Measurements from ENCODE around the gene MDFIC. TPM values are rescaled to one million over a fixed set of nuclear protein-coding genes. Genes with fewer than 3 reads are reported as not detected.
"Not testable (repeated sequence)": the region's sequence is repeated elsewhere in the genome, so short reads cannot be mapped to it uniquely, and the experiment has no call there.

Gene MDFIC, protein sequence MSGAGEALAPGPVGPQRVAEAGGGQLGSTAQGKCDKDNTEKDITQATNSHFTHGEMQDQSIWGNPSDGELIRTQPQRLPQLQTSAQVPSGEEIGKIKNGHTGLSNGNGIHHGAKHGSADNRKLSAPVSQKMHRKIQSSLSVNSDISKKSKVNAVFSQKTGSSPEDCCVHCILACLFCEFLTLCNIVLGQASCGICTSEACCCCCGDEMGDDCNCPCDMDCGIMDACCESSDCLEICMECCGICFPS
- total RNA-seq, result 11.0 and 16.6 TPM in 2 replicates

DNA sequence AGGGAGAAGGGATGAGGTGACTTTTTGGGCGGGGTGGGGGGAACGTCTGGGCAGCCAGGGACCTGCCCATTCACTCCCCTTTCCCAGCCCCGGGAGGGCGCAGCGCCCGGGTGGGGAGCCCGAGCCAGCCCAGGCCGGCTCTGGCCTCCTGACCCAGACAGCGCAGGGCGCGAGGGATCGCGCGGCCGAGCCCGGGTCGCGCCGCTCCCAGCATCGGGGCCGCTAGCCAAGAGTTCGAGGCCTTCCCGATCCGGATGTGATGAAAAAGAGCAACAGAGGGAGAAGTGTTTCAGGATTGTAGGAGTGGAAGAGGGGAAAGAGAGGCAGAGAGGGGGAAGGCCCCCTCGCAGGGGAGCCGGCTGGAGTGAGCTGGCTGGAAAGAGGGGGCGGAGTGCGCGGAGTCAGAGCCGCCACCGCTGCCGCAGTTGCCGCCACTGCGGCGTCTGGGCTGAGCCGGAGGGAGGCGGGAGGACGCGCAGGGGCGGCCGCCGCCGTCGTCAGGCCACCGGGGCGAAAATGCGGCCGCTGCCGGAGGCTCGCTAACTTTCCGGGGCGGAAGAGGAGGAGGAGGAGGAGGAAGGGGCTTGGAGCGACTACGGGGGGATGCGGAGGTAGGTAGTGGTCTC is at the start of gene MDFIC:
Gene MDFIC, plus strand, starts transcription at position 69 of the 626 bp plus-strand sequence. CDS start 940 bp downstream, outside the sequence.
- DNase-seq (ENCODE audit: extremely low read depth, low read depth, low spot score), result no peak

DNA sequence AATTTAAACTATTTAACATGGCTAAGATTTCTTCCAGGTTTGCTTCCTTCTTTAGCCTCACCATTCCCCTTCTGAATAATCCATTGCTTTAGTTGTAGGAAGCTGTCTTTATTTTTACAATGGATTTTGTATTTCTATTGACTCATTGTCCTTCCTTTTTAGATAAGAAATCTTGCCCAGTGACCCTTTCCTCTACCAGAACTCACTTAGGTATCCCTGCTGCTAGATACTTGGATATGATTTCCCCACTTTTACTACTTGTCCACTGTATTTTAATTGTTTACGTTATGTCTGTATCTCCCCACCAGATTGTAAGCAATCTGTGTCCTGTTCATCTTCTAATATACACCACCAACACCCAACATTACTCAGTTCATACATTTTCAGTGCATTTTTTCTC is 47.7 kb upstream of the MDFIC start:
- DNase-seq (ENCODE audit: extremely low read depth, low read depth, low spot score), result no peak

DNA sequence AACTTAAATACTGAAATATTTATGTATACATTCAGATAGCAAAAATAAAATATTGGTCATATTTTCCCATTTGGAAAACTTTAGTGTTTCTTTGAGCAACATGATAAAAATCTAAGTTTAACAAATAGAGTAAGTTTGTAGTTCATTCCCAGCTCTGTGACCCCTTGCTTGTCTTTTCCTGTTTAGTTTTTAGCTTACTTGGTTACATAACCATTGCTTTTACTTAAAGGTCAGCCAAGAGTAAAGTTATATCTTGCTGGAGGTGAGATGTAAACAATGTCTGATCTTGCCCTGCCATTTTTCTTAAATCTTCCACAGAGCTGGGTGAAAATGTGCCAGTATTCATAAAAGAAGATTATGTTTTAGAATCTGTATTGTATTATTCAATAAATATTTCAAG is 46.7 kb upstream of the MDFIC start:
- DNase-seq (ENCODE audit: extremely low read depth, low read depth, low spot score), result no peak

DNA sequence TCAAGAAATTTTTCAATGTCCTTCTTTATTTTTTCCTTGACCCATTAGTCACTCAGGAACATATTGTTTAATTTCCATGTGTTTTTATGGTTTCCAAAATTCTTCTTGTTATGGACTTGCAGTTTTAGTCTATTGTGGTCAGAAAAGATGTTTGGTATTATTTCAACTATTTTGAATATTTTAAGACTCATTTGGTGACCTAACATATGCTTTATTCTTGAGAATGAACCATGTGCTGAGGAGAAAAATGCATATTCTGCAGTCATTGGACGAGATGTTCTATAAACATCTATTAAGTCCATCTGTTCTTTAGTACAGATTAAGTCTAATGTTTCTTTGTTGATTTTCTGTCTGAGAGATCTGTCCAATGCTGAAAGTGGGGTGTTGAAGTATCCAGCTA is 42.3 kb upstream of the MDFIC start:
- no peak for DNase-seq (ENCODE audit: extremely low read depth, low read depth, low spot score)

DNA sequence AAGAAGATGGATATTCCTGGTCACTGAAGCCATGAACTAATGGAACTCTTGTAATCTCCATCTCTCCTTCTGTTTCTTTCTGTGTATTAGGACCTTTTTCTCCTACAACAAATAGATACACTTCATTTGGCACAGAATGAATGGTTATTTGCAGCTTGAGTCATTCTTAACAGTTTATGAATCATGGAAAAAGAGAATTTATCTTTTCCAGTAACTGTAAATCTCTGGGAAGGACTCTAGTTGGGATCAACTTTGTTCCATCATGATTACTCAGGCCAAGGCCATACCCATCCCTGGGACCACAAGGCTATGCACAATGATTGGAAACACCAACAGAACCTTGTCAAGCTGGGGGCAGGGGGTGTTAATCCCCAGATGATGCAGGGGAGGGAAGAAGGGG is 36.1 kb upstream of the MDFIC start:
- no peak for DNase-seq (ENCODE audit: extremely low read depth, low read depth, low spot score)

DNA sequence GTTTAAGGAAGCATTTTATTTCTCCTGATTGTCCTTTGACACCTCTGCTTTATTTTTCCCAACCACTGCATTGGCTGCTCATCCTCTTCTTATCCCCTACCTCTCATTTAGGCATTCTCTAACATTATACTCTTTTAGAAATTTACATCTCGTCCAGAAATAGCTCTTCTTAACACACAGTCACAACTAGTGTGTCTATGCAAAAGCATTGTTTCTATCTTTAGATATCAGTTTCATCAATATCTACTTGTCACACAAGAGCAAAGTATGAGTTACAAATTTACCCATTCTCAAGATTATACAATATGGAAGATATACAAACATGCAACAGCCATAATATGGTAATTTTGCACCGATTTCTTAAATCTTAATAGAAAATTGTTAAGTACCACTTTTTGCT is 35.7 kb upstream of the MDFIC start:
- DNase-seq (ENCODE audit: extremely low read depth, low read depth, low spot score), result no peak

DNA sequence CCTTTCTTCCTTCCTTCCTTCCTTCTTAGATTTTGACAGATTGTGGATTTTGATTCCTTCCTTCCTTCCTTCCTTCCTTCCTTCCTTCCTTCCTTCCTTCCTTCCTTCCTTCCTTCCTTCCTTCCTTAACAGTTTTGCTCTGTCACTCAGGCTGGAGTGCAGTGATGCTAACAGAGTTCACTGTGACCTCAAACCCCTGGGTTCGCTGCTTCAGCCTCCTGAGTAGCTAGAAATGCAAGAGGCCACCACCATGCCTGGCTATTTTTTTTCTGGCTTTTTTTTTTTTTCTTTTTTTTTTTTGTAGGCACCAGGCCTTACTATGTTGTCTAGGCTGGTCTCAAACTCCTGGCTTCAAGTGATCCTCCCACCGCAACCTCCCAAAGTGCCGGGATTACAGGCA is 32.8 kb upstream of the MDFIC start:
- not testable (repeated sequence) for DNase-seq (ENCODE audit: extremely low read depth, low read depth, low spot score)

DNA sequence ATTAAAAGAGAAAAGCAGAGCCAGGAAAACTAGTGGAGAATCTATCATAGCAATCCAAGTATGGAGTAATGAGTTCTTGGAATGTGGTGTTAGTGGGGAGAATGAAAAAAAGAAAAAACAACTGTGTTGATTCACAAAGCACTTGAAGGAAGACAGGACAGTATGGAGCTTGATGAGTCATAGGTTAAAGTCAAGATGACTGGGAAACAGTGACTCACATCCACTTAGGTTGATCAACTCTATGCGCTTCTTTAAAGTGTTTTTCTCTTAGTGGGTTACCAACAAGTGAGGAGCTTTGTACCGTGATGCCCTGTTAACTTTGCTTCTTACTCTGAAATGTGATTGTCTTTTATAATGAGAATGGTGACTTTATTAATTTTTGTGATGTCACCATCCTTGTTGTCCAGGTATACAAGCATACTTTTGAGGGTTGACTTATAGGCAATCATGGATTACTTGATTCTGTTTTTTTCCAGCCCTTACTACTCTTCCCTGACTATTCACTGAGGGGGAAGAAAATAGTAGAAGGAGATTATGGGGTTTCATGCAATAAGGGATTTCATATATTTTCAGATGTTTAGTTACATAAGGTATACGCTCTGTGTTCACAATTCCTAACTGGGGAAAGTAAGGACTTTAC is 32.1 kb upstream of the MDFIC start:
- peak; percentile 68 for DNase-seq (ENCODE audit: extremely low read depth, low read depth, low spot score)

DNA sequence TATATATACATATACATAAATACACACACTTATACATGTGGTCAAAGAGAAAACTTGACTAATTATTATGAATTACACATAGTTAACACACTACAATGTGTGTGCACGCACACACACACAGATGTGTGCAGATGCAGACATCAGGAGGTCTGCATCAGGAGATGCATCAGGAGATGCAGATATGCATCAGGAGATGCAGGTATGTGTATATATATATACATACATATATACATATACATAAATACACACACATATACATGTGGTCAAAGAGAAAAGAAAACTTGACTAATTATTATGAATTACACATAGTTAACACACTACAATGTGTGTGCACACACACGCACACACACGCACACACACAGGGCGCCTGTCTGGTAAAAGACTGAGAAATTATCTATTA is 31.3 kb upstream of the MDFIC start:
- DNase-seq (ENCODE audit: extremely low read depth, low read depth, low spot score), result no peak

DNA sequence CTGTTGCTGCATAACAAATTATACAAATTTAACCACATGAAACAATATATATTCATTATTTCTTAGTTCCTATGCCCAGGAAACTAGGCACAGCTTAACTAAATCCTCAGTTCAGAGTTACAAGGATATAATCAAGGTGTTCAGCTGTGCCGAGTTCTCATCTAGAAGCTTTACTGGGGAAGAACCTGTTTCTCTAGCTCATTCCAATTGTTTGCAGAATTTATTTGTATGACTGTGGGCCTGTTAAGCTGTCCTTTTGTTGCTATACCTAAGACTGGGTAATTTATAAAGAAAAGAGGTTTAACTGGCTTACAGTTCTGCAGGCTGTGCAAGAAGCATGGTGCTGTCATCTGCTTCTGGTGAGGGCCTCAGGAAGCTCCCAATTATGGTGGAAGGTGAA is 21.8 kb upstream of the MDFIC start:
- no peak for DNase-seq (ENCODE audit: extremely low read depth, low read depth, low spot score)

DNA sequence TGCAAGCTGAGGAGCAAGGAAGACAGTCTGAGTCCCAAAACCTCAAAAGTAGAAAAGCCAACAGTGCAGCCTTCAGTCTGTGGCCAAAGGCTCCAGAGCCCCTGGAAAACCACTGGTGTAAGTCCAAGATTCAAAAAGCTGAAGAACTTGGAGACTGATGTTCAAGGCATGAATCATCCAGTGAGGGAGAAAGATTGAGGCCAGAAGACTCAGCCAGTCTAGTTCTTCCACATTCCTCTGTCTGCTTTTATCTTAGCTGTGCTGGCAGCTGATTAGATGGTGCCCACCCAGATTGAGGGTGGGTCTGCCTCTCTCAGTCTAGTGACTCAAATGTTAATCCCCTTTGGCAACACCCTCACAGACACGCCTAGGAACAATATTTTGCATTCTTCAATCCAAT is 20.1 kb upstream of the MDFIC start:
- no peak for DNase-seq (ENCODE audit: extremely low read depth, low read depth, low spot score)

DNA sequence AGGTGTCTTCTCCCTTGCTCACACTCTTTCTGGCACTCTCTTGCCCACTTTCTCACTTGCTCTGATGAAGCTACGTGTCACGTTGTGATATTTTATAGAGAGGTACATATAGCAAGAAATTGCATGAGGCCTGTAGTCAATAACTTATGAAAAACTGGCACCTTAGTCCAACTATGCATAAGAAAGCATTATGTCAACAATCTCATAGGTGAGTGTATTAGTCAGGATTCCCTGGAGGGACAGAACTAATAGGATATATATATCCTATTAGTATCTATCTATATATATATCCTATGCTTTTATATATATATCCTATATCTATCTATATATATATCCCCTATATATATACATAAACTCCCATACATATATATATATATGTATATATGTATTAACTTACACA is 18.8 kb upstream of the MDFIC start:
- DNase-seq (ENCODE audit: extremely low read depth, low read depth, low spot score), result no peak

DNA sequence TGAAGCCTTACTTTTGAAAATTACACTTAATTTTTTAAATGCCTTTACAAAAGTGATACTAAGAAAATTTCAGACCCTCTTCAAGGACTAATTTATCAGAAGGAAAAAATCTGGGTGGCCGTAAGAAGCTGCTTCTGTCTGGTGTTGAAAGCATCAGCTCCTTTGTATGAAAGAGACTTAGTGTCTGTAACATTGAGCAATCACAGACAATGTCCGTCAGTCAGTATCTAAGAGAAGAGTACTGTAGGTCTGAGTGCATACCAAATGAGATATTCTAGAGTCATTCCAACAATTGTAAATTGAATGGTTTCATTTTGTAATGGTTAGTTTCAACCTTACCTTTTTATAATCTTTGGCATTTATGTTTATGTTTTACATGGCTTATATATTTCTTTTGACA is 11.1 kb upstream of the MDFIC start:
- DNase-seq (ENCODE audit: extremely low read depth, low read depth, low spot score), result no peak

DNA sequence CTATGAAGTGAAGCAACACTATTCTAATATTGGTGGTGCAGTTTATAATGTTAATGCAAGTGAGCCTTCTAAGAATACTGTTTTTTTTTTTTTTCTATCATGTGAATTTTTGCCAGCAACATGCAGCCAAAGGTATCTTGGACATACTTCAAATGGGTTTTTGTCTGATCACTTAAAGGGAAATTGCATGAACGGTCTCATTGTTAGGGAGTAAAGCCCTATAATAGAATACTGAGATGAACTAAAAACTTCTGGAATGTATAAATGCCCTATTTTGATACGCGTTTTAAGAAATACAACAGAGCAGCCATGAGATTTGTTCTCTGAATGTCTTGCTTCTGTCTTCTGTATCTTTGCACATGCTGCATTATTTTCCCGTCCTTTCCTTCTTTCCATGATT is 10.5 kb upstream of the MDFIC start:
- no peak for DNase-seq (ENCODE audit: extremely low read depth, low read depth, low spot score)

DNA sequence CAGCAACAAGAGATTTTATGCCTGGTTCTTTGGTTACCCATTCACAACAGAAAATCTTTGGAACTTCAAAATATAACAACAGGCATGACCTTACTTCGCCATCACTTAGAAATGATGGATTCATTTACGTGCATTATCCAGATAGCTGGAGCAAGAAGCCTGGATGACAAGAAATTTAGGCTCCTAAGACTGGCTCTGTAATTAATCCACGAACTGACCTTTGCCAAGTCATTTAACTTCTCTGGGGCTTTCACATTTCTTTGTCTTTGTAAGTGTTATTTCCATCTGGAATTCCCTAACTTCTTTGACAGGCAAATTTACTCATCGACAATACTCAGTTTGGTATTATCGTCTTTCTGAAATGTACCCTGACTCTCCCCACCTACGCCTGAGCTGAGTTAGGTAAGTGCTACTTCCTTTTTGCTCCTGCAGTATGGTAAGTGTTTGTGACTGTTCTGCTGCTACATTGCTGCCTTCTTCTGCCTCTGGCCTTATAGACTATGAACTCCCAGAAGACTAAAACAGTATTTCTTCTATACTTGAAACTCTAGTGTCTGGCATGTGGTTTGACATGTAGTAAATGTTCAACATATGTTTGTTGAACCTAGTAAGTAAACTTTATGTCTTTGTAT is 5.5 kb upstream of the MDFIC start:
- no peak for DNase-seq (ENCODE audit: extremely low read depth, low read depth, low spot score)

DNA sequence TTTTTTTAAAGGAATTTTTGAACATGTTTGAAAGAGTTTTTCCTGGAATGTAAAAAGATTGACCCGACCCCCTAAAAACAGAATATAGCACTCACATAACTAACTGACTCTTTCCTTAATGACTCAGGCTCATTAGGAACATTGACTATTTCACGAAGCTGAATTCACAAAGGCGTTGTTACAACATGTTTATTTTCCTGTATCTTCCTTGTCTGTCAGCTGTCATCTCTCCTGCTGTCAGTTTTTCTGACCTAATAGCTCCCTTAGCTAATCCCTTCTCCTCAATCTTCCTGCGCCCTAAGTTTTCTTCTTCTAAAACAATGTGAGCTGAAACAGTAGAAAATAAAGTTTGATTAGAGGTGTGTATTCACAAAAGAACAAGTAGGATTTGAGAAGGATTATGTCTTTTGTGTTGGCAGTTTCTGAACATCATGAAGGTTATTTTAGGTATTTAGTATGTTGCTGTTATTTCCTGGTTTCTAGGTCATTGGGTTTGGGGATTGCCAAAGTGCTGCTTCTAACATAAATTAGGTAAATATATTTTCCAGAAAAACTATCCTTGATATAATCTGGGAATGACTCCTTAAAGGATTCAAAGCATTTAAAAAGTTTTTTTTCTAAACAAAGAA is 4.6 kb upstream of the MDFIC start:
- DNase-seq (ENCODE audit: extremely low read depth, low read depth, low spot score), result no peak

DNA sequence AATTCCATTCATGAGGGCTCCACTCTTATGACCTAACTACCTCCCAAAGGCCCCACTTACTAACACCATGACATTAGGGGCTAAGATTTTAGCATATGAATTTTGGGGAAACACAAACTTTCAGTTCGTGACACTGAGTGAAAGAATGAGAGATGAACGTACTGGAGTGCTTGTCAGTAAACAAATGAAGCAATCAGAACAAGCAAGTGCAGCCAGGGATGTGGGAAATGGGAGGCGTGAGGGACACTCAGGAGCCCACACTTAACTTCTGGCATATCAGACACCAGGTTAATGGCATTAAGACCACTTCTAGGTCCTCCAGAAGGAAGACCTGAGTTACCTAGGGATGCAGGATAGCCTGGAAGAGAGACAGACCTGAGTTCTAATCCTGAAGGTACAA is 2.3 kb upstream of the MDFIC start:
- no peak for DNase-seq (ENCODE audit: extremely low read depth, low read depth, low spot score)

DNA sequence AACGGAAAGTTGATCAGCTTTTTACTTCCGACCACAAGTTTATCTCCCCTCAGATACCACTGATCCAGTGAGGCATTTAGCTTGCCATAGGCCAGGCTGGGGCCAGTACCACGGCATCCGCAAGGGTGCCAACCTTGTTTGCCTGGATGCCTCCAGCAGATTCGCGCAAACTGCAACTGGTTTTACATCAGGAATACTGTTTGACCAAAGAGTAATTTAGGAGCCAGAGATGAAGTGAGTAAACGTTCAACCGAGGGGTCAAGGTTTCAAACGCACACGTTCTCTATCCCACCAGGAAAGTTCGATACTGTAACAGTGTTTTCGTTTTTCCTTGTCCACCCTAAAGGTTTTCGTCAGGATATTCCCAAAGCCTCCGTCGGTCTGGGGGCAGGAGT is 266 bp upstream of the MDFIC start:
- DNase-seq (ENCODE audit: extremely low read depth, low read depth, low spot score), result no peak

DNA sequence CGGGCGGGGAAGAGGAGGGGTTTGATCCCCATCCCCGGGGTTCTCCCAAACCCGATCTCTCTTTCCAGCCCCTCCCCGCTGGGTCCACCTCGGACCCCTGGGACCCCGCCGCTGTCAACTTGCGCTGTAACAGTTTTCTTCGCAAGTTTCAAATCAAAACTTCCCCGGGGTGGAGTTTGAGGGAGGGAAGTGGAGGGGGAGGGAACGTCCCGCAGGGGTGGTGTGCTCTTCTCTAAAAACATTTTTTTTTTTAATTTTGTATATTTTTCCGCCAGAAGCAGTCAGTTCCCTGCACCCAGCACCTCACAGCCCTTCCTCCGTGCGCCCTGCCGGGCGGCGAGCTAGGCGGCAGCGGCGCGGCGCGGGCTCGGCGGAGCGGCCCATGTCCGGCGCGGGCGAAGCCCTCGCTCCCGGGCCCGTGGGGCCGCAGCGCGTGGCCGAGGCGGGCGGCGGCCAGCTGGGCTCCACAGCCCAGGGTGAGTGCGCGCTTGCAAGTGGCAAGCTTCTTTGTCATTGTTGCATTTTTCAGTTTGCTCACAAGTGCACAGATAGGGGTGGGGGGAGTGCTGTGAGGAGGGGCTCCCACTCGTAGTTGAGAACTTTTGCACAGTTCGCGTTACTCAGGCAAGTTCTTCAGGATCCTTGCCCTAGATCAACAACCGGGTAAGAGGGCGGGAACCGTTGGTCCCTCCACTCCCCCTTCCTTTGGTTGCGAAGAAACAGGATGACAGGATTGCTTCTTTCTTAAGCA is 933 bp downstream of the MDFIC start:
- DNase-seq (ENCODE audit: extremely low read depth, low read depth, low spot score), result peak; percentile 45

DNA sequence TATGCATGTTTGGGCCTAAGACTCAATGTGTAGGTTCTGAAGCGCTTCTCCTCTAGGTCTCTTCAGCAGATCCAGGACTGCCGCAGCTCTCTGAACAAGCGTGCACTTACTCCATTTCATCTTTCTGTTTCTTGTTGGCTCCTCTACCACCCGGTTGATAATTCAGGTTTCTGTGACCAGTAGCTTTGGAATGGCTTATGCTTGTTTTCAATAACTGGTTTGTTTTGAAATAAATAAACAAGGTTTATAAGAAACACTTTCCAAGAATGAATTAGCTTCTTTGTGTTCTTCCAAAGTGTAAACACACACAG is 1.5 kb downstream of the MDFIC start:
- no peak for DNase-seq (ENCODE audit: extremely low read depth, low read depth, low spot score)
